Inflammatory macrophage treated with lipopolysaccharide for 4 hours (primary cell): ENCODE measurements around the gene PIP5K1C.

Experiments used
- DNase-seq: peaks from one replicate; pipeline ENCODE4 v3.0.0-alpha.2; 2020

Gene PIP5K1C, protein sequence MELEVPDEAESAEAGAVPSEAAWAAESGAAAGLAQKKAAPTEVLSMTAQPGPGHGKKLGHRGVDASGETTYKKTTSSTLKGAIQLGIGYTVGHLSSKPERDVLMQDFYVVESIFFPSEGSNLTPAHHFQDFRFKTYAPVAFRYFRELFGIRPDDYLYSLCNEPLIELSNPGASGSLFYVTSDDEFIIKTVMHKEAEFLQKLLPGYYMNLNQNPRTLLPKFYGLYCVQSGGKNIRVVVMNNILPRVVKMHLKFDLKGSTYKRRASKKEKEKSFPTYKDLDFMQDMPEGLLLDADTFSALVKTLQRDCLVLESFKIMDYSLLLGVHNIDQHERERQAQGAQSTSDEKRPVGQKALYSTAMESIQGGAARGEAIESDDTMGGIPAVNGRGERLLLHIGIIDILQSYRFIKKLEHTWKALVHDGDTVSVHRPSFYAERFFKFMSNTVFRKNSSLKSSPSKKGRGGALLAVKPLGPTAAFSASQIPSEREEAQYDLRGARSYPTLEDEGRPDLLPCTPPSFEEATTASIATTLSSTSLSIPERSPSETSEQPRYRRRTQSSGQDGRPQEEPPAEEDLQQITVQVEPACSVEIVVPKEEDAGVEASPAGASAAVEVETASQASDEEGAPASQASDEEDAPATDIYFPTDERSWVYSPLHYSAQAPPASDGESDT

DNA sequence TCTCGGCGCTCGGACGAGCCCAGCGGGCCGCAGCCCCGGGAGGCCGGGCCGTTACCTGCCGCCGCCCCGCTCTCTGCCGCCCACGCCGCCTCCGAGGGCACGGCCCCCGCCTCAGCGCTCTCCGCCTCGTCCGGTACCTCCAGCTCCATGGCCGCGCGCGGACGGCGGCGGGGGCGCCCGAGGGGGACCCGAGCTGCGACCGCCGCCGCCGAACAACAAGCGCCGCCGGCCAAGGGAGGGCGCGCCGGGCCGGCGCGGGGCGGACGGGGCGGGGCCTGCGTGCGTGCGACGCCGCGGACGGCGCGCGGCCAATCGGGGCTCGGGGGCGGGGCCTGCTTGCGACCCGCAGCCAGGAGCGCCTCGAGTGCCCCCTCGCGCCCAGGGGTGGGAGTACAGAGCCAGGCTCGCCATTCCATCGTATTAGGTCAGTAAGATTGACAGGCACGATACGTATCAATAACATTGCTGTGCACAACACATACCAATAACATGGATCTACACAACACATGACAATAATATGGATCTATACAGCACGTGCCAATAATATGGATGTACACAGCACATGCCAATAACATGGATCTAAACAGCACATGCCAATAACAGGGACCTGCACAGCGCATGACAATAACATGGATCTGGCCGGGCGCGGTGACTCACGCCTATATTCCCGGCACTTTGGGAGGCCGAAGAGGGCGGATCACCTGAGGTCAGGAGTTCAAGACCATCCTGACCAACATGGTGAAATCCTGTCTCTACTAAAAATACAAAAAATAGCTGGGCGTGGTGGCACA lies at the start of gene PIP5K1C:
PIP5K1C (minus strand) TSS at position 227 of the 791 bp plus-strand sequence; CDS start at position 149, 78 bp downstream.
- DNase-seq: peak; percentile 91

DNA sequence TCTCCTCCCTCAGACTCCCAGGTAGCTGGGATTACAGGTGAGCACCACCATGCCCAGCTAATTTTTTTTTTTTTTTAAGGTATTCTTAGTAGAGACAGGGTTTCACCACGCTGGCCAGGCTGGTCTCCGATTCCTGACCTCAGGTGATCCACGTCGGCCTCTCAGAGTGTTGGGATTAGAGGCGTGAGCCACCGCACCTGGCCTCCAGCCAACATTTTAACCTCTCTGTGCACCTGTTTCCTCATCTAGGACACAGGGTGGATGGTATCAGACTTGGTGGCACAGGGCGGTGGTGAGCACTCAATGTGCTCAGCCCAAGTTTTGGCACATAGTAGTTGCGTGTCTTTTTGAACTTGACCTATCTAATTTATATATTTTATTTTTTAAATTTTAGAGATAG lies 48.7 kb upstream of the PIP5K1C start:
- no peak for DNase-seq

DNA sequence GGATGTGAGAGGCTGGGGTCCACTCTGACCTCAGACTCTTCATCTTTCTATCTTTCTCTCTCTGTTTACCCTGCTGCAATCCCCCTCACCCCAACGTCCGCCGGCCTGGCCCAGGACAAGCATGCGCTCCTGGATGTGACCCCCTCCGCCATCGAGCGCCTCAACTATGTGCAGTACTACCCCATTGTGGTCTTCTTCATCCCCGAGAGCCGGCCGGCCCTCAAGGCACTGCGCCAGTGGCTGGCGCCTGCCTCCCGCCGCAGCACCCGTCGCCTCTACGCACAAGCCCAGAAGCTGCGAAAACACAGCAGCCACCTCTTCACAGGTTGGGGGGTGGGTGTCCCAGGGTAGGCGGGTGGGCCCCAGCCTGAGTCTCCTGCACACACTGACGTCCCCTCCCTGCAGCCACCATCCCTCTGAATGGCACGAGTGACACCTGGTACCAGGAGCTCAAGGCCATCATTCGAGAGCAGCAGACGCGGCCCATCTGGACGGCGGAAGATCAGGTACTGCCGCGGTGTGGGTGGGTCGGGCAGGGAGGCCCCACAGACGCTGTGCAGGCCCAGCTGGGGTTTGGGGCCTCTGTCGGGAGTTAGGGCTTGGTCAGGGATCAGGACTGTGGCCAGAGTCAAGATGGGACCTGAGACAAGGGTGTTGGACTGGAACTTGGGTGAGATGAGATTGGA lies 46.2 kb upstream of the PIP5K1C start:
- DNase-seq: no peak

DNA sequence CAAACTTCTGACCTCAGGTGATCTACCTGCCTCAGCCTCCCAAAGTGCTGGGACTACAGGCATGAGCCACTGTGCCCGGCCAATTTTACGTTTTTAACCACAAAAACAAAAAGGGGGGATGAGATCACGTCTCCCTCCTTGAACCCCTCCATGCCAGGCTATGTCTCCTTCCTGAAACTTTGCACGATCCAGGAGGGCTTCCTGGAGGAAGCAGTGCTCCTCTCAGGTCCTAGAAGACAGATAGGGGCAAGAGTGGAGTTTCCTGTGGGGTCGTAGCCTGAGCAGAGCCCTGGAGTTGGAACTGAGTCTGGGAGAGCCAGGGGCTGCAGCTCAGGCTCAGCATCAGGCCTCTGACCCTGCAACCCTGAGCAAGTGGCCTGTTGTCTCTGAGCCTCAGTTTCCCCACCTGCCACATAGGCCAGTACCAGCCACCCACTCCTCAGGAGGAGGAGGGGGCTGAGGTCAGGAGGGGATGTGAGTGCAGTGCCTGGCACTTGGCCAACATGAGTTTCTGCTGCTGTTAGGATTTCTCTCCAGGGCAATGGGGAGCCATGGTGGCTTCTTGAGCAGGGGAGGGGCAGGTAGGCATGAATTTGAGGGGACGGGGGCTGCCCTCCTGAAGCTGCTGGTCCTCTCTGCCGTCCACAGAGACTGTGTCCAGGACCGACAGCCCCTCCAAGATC lies 45.2 kb upstream of the PIP5K1C start:
- DNase-seq: no peak

- no peak for DNase-seq
Observed at GRCh38 chr19:3743486-3743885, 43.2 kb upstream of the PIP5K1C start.

- no peak for DNase-seq
Observed at GRCh38 chr19:3740431-3740830, 40.2 kb upstream of the PIP5K1C start.

DNA sequence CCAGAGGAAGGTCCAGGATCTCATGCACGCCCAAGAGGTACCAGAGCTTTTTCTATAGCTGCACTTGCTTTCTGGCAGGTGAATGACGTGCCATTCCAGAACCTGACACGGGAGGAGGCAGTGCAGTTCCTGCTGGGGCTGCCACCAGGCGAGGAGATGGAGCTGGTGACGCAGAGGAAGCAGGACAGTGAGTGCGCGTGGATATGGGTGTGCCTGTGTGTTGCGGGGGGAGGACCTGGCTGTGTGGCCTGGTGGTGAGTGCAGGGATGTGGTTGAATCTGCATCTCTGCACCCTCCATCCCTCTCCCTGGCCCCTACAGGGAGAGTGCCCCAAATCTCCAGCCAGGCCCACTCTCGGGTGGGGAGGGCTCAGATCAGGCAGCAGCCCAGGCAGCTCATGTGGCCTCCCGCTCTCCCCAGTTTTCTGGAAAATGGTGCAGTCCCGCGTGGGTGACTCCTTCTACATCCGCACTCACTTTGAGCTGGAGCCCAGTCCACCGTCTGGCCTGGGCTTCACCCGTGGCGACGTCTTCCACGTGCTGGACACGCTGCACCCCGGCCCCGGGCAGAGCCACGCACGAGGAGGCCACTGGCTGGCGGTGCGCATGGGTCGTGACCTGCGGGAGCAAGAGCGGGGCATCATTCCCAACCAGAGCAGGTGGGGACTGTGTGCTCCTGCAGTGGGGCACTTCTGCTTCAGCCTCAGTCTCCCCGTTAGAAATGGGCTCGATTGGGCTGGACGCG lies 38.4 kb upstream of the PIP5K1C start:
- DNase-seq: no peak

DNA sequence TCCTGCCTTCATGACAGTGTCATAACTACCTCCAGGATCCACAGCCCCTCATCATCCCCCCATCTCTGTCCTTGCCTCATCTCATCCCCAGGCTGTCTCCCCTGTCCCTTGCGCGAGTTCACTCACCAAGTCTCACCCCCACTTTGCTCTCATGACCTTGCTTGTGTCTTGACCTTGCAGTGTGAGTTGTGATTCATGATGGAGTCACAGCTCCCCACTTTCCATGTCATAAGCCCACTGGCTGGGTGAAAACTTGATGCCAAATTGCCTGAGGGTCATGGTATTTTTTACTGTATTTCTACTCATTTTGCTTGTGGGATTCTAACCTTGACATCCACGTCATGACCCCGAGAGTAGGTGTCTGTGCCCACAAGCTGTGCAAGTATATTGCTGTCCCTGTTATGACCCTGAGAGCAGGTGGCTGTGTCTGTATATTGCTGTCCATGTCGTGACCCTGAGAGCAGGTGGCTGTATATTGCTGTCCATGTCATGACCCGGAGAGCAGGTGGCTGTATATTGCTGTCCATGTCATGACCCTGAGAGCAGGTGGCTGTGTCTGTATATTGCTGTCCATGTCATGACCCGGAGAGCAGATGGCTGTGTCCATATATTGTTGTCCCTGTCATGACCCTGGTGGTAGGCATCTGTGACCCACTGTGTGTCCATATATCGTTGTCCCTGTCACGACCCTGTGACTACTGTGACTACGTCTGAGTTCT lies 37.4 kb upstream of the PIP5K1C start:
- DNase-seq: no peak

DNA sequence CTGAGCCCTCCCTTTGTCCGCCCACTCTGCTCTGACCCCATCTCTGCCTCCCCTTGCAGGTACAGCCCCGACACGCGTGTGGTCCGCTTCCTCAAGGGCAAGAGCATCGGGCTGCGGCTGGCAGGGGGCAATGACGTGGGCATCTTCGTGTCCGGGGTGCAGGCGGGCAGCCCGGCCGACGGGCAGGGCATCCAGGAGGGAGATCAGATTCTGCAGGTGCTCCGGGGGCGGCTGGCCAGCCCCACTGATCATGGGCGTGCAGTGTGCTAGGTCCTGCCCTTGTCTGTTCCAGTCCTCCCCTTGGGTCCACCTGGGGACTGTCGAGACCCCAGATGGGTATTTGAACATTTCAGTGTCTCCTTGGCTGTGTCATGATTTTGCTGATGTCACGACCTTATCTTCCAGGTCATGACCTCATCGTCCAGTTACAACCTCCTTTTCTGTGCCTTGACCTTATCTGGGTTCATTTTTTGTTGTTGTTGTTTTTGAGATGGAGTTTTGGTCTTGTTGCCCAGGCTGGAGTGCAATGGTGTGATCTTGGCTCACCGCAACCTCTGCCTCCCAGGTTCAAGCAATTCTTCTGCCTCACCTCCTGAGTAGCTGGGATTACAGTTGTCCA lies 35.9 kb upstream of the PIP5K1C start:
- no peak for DNase-seq

DNA sequence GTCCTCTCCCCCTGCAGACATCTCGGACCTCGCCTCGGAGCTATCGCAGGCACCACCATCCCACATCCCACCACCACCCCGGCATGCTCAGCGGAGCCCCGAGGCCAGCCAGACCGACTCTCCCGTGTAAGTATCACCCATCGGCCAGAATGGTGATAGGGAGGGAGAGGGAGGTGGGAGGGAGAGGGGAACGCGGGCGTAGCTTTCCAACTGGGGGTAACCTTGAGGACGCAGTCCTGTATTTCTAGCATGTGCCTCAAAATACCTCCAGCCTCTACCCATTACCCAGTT lies 34.0 kb upstream of the PIP5K1C start:
- DNase-seq: no peak

DNA sequence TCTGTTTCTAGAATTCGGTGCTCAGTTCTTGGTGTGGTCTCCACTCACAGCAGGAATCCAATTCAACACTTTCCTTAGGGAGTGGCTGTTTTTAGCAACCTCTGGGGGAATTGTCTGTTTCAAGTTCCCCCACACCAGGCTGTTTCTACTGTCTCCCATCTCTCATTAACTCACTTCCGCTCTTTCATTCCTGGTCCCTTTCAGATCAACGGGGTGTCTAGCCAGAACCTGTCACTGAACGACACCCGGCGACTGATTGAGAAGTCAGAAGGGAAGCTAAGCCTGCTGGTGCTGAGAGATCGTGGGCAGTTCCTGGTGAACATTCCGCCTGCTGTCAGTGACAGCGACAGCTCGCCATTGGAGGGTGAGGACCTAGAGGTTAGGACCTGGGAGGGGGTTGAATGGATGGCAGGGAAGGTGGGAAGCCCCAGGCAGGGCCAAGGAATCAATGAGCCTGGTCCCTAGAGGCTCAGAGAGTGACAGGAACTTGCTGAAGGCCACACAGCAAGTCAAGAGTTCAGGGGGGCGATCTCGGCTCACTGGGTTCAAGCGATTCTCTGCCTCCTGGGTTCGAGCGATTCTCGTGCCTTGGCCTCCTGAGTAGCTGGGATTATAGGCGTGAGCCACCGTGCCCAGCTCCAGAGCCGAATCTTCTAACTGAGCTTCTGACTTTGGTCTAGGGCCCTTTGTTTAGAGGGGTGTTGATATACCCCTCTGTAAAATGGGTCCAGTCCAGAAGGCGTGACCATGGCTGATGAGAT lies 33.5 kb upstream of the PIP5K1C start:
- DNase-seq: no peak

GRCh38 chr19:3732108-3732507 lies 31.8 kb upstream of the PIP5K1C start:
- no peak for DNase-seq

- no peak for DNase-seq
Observed at GRCh38 chr19:3730457-3730958, 30.2 kb upstream of the PIP5K1C start.

DNA sequence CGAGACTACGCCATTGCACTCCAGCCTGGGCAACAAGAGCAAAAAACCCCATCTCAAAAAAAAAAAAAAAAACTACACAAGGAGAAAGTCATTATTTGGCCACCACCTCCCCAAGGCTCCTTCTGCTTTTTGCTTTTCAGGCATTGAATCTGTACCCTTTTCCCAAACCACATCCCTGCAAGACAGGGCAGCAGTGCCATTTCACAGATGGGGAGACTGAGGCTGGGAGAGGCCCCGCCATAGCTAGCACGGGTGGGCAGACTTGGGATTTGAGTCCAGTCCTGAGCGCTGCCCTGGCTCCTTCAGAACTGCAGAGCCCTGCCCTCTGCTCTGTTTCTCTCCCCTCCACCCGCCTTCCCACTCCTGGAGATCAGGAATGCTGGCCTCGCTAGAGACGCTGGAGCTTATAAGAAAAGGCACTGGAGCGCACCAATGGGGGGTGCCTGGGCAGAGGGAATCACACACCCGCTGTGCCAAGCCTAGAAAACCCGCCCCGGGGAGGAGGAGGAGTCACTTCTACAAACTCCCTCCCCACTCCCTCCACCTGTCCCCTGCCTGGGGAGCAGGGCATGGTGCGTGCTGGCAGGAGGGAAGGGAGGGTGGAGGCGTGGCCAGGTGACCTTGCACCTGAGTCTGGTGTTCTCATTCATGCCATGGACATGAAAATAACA lies 25.5 kb upstream of the PIP5K1C start:
- DNase-seq: no peak

GRCh38 chr19:3725121-3725520 lies 24.9 kb upstream of the PIP5K1C start:
- no peak for DNase-seq

DNA sequence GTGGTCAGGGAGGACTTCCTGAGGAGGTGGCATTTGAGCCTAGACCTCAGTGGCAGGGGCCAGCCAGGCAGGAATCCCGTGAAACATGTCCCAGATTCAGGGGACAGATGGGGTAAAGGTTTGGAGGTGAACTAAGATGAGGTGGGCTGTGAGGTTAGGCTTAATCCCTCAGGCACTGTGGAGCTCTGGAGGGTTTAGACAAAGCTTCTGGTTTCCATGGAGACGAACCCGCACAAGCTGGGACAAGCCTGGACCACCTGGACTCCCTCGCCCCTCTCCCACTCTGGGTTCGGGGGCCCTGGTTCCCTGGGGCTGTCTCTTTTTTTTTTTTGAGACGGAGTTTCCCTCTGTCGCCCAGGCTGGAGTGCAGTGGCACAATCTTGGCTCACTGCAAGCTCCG lies 23.6 kb upstream of the PIP5K1C start:
- no peak for DNase-seq

GRCh38 chr19:3723110-3723488 lies 22.8 kb upstream of the PIP5K1C start:
- DNase-seq: no peak

GRCh38 chr19:3722443-3723109 lies 22.3 kb upstream of the PIP5K1C start:
- no peak for DNase-seq
